Endothelial cell of umbilical vein (primary cell): ENCODE measurements around the gene GRK4.

Experiments used
- EZH2 ChIP-seq: IDR thresholded peaks from 2 replicates; pipeline ENCODE4 v1.6.1; 2012; ENCODE audit warnings: borderline replicate concordance, low read depth, mild to moderate bottlenecking, moderate library complexity, low read length, inconsistent platforms; ENCODE audit not compliant: severe bottlenecking
- FOS ChIP-seq: IDR thresholded peaks from 2 replicates; pipeline ENCODE4 v1.6.1; 2011; ENCODE audit warnings: mild to moderate bottlenecking, low read length, moderate library complexity, borderline replicate concordance; ENCODE audit not compliant: insufficient read depth
- GATA2 ChIP-seq: IDR thresholded peaks from 2 replicates; pipeline ENCODE4 v1.7.0; 2011; ENCODE audit warnings: low read depth, mild to moderate bottlenecking, moderate library complexity, mixed read lengths, low read length; ENCODE audit not compliant: insufficient read length, insufficient read depth
- JUN ChIP-seq: IDR thresholded peaks from 2 replicates; pipeline ENCODE4 v1.6.1; 2011; ENCODE audit warnings: borderline replicate concordance, low read depth; ENCODE audit not compliant: insufficient read length, insufficient read depth
- POLR2A ChIP-seq: IDR thresholded peaks from 2 replicates; pipeline ENCODE4 v1.6.1; 2012; ENCODE audit warnings: low read depth, mild to moderate bottlenecking, control low read depth, low read length
- POLR2AphosphoS5 ChIP-seq: IDR thresholded peaks from 2 replicates; pipeline ENCODE4 v1.6.1; 2012; ENCODE audit warnings: low read depth, mild to moderate bottlenecking, control low read depth, low read length, moderate library complexity; ENCODE audit not compliant: insufficient read depth
- TF ChIP-seq, protein P1 (sequence below), 2 donors: IDR thresholded peaks; 1 replicate in 1 of 2; 2 replicates in 1 of 2; pipeline ENCODE4 v1.5.1; 2011; ENCODE audit warnings: low read length in 2 of 2, mild to moderate bottlenecking in 2 of 2, moderate library complexity in 2 of 2, control low read depth in 1 of 2, inconsistent platforms in 1 of 2, low read depth in 1 of 2; ENCODE audit not compliant: insufficient read depth in 1 of 2; ENCODE audit errors: extremely low read depth in 1 of 2

DNA sequence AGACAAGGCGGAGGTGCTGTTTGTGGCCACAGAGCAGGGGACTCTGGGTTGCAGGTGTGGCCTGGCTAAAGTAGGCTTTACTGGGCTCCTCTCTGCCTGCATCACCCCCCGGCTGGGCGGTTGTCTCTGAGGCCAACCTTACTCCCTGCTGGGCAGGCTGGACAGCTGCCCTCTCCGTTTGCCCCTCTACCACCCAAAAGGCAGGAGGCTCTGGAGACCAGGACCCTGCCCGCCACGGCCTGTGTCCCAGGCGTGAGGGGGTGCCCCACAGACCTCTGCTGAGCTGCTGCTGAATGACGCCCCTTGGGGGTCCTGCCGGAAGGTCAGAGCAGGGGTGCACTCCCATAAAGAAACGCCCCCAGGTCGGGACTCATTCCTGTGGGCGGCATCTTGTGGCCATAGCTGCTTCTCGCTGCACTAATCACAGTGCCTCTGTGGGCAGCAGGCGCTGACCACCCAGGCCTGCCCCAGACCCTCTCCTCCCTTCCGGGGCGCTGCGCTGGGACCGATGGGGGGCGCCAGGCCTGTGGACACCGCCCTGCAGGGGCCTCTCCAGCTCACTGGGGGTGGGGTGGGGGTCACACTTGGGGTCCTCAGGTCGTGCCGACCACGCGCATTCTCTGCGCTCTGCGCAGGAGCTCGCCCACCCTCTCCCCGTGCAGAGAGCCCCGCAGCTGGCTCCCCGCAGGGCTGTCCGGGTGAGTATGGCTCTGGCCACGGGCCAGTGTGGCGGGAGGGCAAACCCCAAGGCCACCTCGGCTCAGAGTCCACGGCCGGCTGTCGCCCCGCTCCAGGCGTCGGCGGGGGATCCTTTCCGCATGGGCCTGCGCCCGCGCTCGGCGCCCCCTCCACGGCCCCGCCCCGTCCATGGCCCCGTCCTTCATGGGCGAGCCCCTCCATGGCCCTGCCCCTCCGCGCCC is 110.0 kb downstream of the GRK4 start:
- TF ChIP-seq, protein P1, sequence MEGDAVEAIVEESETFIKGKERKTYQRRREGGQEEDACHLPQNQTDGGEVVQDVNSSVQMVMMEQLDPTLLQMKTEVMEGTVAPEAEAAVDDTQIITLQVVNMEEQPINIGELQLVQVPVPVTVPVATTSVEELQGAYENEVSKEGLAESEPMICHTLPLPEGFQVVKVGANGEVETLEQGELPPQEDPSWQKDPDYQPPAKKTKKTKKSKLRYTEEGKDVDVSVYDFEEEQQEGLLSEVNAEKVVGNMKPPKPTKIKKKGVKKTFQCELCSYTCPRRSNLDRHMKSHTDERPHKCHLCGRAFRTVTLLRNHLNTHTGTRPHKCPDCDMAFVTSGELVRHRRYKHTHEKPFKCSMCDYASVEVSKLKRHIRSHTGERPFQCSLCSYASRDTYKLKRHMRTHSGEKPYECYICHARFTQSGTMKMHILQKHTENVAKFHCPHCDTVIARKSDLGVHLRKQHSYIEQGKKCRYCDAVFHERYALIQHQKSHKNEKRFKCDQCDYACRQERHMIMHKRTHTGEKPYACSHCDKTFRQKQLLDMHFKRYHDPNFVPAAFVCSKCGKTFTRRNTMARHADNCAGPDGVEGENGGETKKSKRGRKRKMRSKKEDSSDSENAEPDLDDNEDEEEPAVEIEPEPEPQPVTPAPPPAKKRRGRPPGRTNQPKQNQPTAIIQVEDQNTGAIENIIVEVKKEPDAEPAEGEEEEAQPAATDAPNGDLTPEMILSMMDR (IDR thresholded peaks at IDR 0.05; ENCODE audit: extremely low read depth in 1 of 2, insufficient read depth in 1 of 2, low read depth in 1 of 2, low read length in 2 of 2): no peak
- TF ChIP-seq JUN (no peak), POLR2A (no peak), EZH2 (no peak), POLR2AphosphoS5 (peak; percentile 55), GATA2 (no peak), FOS (no peak)
